ENCODE measurements around the gene CHRNA9.

- peak; percentile 78 to 93 (median 81) for TF ChIP-seq CTCF (IDR thresholded peaks at IDR 0.05)
- no peak for TF ChIP-seq POLR2AphosphoS5 (IDR thresholded peaks at IDR 0.05; ENCODE audit: insufficient read depth in 1 of 2, low read depth in 1 of 2)
- no peak for TF ChIP-seq POLR2A (IDR thresholded peaks at IDR 0.05)
Measured at GRCh38 chr4:40309250-40309774, 25.8 kb upstream of the CHRNA9 start.

All from vagina (tissue), 2 donors.